ENCODE measurements around the gene RCBTB2. TPM values are rescaled to one million over a fixed set of nuclear protein-coding genes. Genes with fewer than 3 reads are reported as not detected.

RCBTB2 gene
- total RNA-seq, 1 donor from 2014 or later, result 4.3 TPM

GRCh38 chr13:48515732-48516131 is 17.1 kb downstream of the RCBTB2 start:
- no peak overlapping the region for H3K27ac ChIP-seq (ENCODE audit: low read depth, low read length)
- H3K27me3 ChIP-seq (ENCODE audit: insufficient read depth, low read length), result no peaks in the 10 kb centered on the region
- Mint-ChIP-seq H3K4me3 (ENCODE audit: unreplicated experiment) (no peak overlapping the region), H3K27ac (ENCODE audit: unreplicated experiment) (no peak overlapping the region), H3K4me1 (ENCODE audit: low read depth, unreplicated experiment) (no peaks in the 10 kb centered on the region), H3K9me3 (ENCODE audit: unreplicated experiment) (no peaks in the 10 kb centered on the region), H3K36me3 (ENCODE audit: low read depth, unreplicated experiment) (peaks cover 2% of the 10 kb centered on the region), H3K27me3 (ENCODE audit: low read depth, unreplicated experiment) (no peaks in the 10 kb centered on the region)
- no peaks in the 10 kb centered on the region for H4K20me1 ChIP-seq (ENCODE audit: insufficient read depth, low read length)
- no peak overlapping the region for H3K9ac ChIP-seq (ENCODE audit: low read length)
- H3K79me2 ChIP-seq (ENCODE audit: insufficient read depth, low read length), result no peaks in the 10 kb centered on the region
- no peak overlapping the region for H2AFZ ChIP-seq (ENCODE audit: low read depth, low read length)
- H3K4me3 ChIP-seq (ENCODE audit: insufficient read depth, low read depth, low read length), result no peak overlapping the region
- H3K36me3 ChIP-seq (ENCODE audit: insufficient read depth, low read length), result no peaks in the 10 kb centered on the region
- H3K9me3 ChIP-seq (ENCODE audit: insufficient read depth, low read depth, low read length), result no peaks in the 10 kb centered on the region
- FAIRE-seq (no peak), DNase-seq (ENCODE audit: low read depth) (no peak)
- no peaks in the 10 kb centered on the region for H3K4me1 ChIP-seq (ENCODE audit: insufficient read depth, low read length)
- TF ChIP-seq CTCF (IDR thresholded peaks at IDR 0.05; ENCODE audit: insufficient read depth, low read depth, low read length) (no peak), EZH2 (IDR thresholded peaks at IDR 0.05; ENCODE audit: insufficient read depth, low read length) (no peak)
- H3K4me2 ChIP-seq (ENCODE audit: low read length), result no peak overlapping the region

GRCh38 chr13:48514793-48515192 is 18.1 kb downstream of the RCBTB2 start:
- no peak overlapping the region for H3K27ac ChIP-seq (ENCODE audit: low read depth, low read length)
- no peaks in the 10 kb centered on the region for H3K27me3 ChIP-seq (ENCODE audit: insufficient read depth, low read length)
- H3K79me2 ChIP-seq (ENCODE audit: insufficient read depth, low read length), result no peaks in the 10 kb centered on the region
- no peak overlapping the region for H3K4me3 ChIP-seq (ENCODE audit: insufficient read depth, low read depth, low read length)
- Mint-ChIP-seq H3K9me3 (ENCODE audit: unreplicated experiment) (no peaks in the 10 kb centered on the region), H3K27me3 (ENCODE audit: low read depth, unreplicated experiment) (no peaks in the 10 kb centered on the region), H3K4me3 (ENCODE audit: unreplicated experiment) (no peak overlapping the region), H3K27ac (ENCODE audit: unreplicated experiment) (no peak overlapping the region), H3K36me3 (ENCODE audit: low read depth, unreplicated experiment) (peaks cover 2% of the 10 kb centered on the region), H3K4me1 (ENCODE audit: low read depth, unreplicated experiment) (peaks cover 4% of the 10 kb centered on the region)
- H2AFZ ChIP-seq (ENCODE audit: low read depth, low read length), result no peak overlapping the region
- no peaks in the 10 kb centered on the region for H3K4me1 ChIP-seq (ENCODE audit: insufficient read depth, low read length)
- no peaks in the 10 kb centered on the region for H3K36me3 ChIP-seq (ENCODE audit: insufficient read depth, low read length)
- H4K20me1 ChIP-seq (ENCODE audit: insufficient read depth, low read length), result no peaks in the 10 kb centered on the region
- no peak overlapping the region for H3K4me2 ChIP-seq (ENCODE audit: low read length)
- no peak for FAIRE-seq
- DNase-seq (ENCODE audit: low read depth), result no peak
- H3K9me3 ChIP-seq (ENCODE audit: insufficient read depth, low read depth, low read length), result no peaks in the 10 kb centered on the region
- TF ChIP-seq CTCF (IDR thresholded peaks at IDR 0.05; ENCODE audit: insufficient read depth, low read depth, low read length) (no peak), EZH2 (IDR thresholded peaks at IDR 0.05; ENCODE audit: insufficient read depth, low read length) (no peak)
- no peak overlapping the region for H3K9ac ChIP-seq (ENCODE audit: low read length)

- H2AFZ ChIP-seq (ENCODE audit: low read depth, low read length), result no peak overlapping the region
- TF ChIP-seq EZH2 (IDR thresholded peaks at IDR 0.05; ENCODE audit: insufficient read depth, low read length) (no peak), CTCF (IDR thresholded peaks at IDR 0.05; ENCODE audit: insufficient read depth, low read depth, low read length) (no peak)
- no peaks in the 10 kb centered on the region for H3K79me2 ChIP-seq (ENCODE audit: insufficient read depth, low read length)
- H3K4me3 ChIP-seq (ENCODE audit: insufficient read depth, low read depth, low read length), result no peak overlapping the region
- Mint-ChIP-seq H3K27ac (ENCODE audit: unreplicated experiment) (no peak overlapping the region), H3K27me3 (ENCODE audit: low read depth, unreplicated experiment) (no peaks in the 10 kb centered on the region), H3K36me3 (ENCODE audit: low read depth, unreplicated experiment) (peaks cover 2% of the 10 kb centered on the region), H3K9me3 (ENCODE audit: unreplicated experiment) (no peaks in the 10 kb centered on the region), H3K4me1 (ENCODE audit: low read depth, unreplicated experiment) (peaks cover 4% of the 10 kb centered on the region), H3K4me3 (ENCODE audit: unreplicated experiment) (no peak overlapping the region)
- H3K9me3 ChIP-seq (ENCODE audit: insufficient read depth, low read depth, low read length), result no peaks in the 10 kb centered on the region
- no peak overlapping the region for H3K9ac ChIP-seq (ENCODE audit: low read length)
- H4K20me1 ChIP-seq (ENCODE audit: insufficient read depth, low read length), result no peaks in the 10 kb centered on the region
- H3K27ac ChIP-seq (ENCODE audit: low read depth, low read length), result no peak overlapping the region
- H3K36me3 ChIP-seq (ENCODE audit: insufficient read depth, low read length), result no peaks in the 10 kb centered on the region
- DNase-seq (ENCODE audit: low read depth) (no peak), FAIRE-seq (no peak)
- no peak overlapping the region for H3K4me2 ChIP-seq (ENCODE audit: low read length)
- no peaks in the 10 kb centered on the region for H3K4me1 ChIP-seq (ENCODE audit: insufficient read depth, low read length)
- H3K27me3 ChIP-seq (ENCODE audit: insufficient read depth, low read length), result no peaks in the 10 kb centered on the region
Observed at GRCh38 chr13:48511621-48512230, 21.2 kb downstream of the RCBTB2 start.
